Left ventricle myocardium inferior (tissue), 1 donor: Measurements from ENCODE around the gene ATG4C. TPM values are rescaled to one million over a fixed set of nuclear protein-coding genes. Genes with fewer than 3 reads are reported as not detected.
"Not testable (repeated sequence)": the region's sequence is repeated elsewhere in the genome, so short reads cannot be mapped to it uniquely, and the experiment has no call there.

Source experiments
- DNase-seq: peaks from one replicate; pipeline ENCODE4 v3.0.0-alpha.2; 2020
- H3K27ac ChIP-seq: fragments of 200-600 bp; replicated peaks from 2 replicates; pipeline ENCODE4 v1.8.0; 2021
- H3K27me3 ChIP-seq: fragments of 200-600 bp; 2 replicates; pipeline ENCODE4 v1.8.0; 2021; ENCODE audit warnings: low read depth
- H3K36me3 ChIP-seq: fragments of 200-600 bp; 2 replicates; pipeline ENCODE4 v1.8.0; 2021
- H3K4me1 ChIP-seq: fragments of 200-600 bp; 2 replicates; pipeline ENCODE4 v1.8.0; 2021
- H3K4me3 ChIP-seq: fragments of 200-600 bp; 2 replicates; pipeline ENCODE4 v1.8.0; 2021; ENCODE audit warnings: mild to moderate bottlenecking, moderate library complexity
- H3K9me3 ChIP-seq: fragments of 200-600 bp; replicated peaks from 2 replicates; pipeline ENCODE4 v1.8.0; 2021
- intact Hi-C: fragments of 100-400 bp; cut with micrococcal nuclease; formaldehyde crosslinking; loops from one replicate; pipeline ENCODE4 v1.11.0; 2022
- total RNA-seq: library from RNA; stranded (reverse); fragmentation: NEBNext Ultra II Directional; extraction: Animal tissue kit (Norgen Biotek cat#: 25700); gene quantifications from one replicate; pipeline ENCODE4 v1.2.1, GENCODE V29; 2021
- TF ChIP-seq, protein P1 (sequence below): fragments of 200-600 bp; IDR thresholded peaks from 2 replicates; pipeline ENCODE4 v1.8.0; 2021; ENCODE audit warnings: antibody characterized with exemption, mild to moderate bottlenecking, borderline replicate concordance
- donor health status: DM: no; HTN: yes; CAD: no; lungs with severe emphysema.

ATG4C gene
- total RNA-seq, 1 donor from 2014 or later: 10.9 TPM

DNA sequence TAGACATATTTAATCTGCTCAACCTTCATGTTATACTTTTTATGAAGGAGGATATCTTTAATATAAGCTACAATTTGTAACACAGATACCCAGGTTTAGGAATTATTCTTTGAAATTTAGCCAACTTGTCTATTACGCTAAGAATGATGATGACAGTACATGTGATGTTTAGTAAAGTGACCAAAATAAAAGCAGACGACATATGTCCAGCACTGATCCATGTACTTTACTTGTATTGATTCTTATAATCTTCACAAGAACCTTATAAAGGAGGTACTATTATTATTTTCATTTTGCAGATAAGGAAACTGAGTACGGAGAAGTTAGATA is 37.2 kb upstream of the ATG4C start:
- no peak overlapping the region for H3K27ac ChIP-seq
- TF ChIP-seq, protein P1, sequence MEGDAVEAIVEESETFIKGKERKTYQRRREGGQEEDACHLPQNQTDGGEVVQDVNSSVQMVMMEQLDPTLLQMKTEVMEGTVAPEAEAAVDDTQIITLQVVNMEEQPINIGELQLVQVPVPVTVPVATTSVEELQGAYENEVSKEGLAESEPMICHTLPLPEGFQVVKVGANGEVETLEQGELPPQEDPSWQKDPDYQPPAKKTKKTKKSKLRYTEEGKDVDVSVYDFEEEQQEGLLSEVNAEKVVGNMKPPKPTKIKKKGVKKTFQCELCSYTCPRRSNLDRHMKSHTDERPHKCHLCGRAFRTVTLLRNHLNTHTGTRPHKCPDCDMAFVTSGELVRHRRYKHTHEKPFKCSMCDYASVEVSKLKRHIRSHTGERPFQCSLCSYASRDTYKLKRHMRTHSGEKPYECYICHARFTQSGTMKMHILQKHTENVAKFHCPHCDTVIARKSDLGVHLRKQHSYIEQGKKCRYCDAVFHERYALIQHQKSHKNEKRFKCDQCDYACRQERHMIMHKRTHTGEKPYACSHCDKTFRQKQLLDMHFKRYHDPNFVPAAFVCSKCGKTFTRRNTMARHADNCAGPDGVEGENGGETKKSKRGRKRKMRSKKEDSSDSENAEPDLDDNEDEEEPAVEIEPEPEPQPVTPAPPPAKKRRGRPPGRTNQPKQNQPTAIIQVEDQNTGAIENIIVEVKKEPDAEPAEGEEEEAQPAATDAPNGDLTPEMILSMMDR: no peak
- peaks cover 7% of the 10 kb centered on the region for H3K9me3 ChIP-seq
- H3K4me1 ChIP-seq: peaks cover 18% of the 10 kb centered on the region
- intact Hi-C loops: loop anchor here (2.0 kb wide), 1 partner anchor 238 kb away; no protein-coding TSS in a partner anchor
- no peaks in the 10 kb centered on the region for H3K36me3 ChIP-seq
- no peaks in the 10 kb centered on the region for H3K27me3 ChIP-seq
- no peak overlapping the region for H3K4me3 ChIP-seq
- no peak for DNase-seq

DNA sequence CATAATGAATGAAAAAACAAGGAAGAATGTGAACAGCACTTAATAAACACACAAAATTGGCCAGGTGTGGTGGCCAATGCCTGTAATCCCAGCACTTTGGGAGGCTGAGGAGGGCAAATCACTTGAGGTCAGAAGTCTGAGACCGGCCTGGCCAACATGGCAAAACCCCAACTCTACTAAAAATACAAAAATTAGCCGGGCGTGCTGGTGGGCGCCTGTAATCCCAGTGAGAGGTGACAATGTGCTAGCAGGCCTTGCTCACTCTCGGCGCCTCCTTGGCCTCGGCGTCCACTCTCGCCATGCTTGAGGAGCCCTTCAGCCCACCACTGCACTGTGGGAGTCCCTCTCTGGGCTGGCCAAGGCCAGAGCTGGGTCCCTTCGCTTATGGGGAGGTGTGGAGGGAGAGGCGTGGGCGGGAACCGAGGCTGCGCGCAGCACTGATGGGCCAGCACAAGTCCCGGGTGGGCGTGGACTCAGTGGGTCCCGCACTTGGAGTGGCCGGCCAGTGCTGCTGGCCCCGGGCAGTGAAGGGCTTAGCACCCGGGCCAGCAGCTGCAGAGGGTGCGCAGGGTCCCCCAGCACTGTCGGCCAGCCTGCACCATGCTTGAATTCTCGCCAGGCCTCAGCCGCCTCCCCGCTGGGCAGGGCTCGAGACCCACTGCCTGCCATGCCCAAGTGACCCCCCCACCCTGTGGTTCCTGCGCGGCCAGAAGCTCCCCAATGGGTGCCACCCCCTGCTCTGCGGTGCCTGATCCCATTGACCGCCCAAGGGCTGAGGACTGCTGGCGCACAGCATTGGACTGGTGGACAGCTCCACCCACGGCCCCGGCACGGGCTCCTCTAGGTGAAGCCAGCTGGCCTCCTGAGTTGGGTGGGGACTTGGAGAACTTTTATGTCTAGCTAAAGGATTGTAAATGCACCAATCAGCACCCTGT is 30.6 kb upstream of the ATG4C start:
- TF ChIP-seq, protein P1: no peak
- Histone ChIP-seq H3K4me1 (peaks cover 9% of the 10 kb centered on the region), H3K9me3 (peaks cover 7% of the 10 kb centered on the region), H3K4me3 (no peak overlapping the region), H3K36me3 (no peaks in the 10 kb centered on the region), H3K27ac (no peak overlapping the region), H3K27me3 (no peaks in the 10 kb centered on the region)
- no peak for DNase-seq
- intact Hi-C loops: no loop called here

- H3K27me3 ChIP-seq, H3K9me3 ChIP-seq, H3K4me1 ChIP-seq, H3K4me3 ChIP-seq, H3K36me3 ChIP-seq, DNase-seq, H3K27ac ChIP-seq, intact Hi-C loops: not testable (repeated sequence)
Observed at GRCh38 chr1:62754938-62755337, 29.0 kb upstream of the ATG4C start.

- intact Hi-C loops, DNase-seq, H3K27ac ChIP-seq, H3K4me1 ChIP-seq, H3K9me3 ChIP-seq, H3K36me3 ChIP-seq, H3K27me3 ChIP-seq, H3K4me3 ChIP-seq: not testable (repeated sequence)
Observed at GRCh38 chr1:62756255-62756884, 27.6 kb upstream of the ATG4C start.

DNA sequence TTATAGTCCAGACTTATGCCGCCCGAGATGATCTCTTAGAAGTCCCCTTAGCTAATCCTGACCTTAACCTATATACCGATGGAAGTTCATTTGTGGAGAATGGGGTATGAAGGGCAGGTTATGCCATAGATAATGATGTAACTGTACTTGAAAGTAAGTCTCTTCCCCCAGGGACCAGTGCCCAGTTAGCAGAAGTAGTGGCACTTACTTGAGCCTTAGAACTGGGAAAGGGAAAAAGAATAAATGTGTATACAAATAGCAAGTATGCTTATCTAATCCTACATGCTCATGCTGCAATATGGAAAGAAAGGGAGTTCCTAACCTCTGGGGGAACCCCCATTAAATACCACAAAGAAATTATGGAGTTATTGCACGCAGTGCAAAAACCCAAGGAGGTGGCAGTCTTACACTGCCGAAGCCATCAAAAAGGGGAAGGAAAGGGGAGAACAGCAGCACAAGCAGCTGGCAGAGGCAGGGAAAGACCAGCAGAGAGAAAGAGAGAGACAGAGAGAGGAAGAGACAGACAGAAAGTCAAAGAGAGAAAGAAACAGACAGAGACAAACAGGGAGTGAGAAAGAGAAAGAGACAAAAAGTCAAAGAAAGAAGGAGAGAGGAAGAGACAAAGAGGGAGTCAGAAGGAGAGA is 24.6 kb upstream of the ATG4C start:
- H3K4me1 ChIP-seq, H3K27me3 ChIP-seq, H3K9me3 ChIP-seq, H3K27ac ChIP-seq, intact Hi-C loops, H3K36me3 ChIP-seq, H3K4me3 ChIP-seq, DNase-seq: not testable (repeated sequence)

DNA sequence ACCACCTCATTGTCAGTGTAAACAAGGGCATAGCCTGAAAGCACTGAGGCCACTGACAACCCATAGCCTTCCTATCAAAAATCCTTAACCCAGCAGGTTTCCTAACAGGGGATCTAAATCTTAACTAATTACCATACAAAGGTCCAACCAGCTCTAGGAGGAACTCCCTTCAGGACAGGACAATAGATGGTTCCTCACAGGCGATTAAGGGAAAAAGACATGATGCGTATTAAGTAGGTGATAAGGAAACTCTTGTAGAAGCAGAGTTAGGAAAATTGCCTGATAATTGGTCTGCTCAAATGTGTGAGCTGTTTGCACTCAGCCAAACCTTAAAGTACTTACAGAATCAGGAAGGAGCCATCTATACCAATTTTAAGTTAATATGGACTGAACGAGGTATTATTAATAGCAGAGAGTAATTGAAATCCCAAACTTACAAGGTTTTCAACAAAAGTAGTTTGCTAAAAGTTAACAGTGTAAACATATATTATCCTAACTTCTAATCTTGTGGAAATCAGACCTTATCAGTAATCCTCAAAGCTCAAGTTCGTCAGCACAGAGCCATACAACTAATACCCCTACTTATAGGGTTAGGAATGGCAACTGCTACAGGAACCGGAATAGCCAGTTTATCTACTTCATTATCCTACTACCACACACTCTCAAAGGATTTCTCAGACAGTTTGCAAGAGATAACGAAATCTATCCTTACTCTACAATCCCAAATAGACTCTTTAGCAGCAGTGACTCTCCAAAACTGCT is 23.7 kb upstream of the ATG4C start:
- intact Hi-C loops, H3K4me1 ChIP-seq, H3K27ac ChIP-seq, DNase-seq, H3K36me3 ChIP-seq, H3K4me3 ChIP-seq, H3K9me3 ChIP-seq, H3K27me3 ChIP-seq: not testable (repeated sequence)

- H3K4me1 ChIP-seq, intact Hi-C loops, H3K36me3 ChIP-seq, H3K27ac ChIP-seq, H3K27me3 ChIP-seq, H3K9me3 ChIP-seq, DNase-seq, H3K4me3 ChIP-seq: not testable (repeated sequence)
Observed at GRCh38 chr1:62761223-62761870, 22.6 kb upstream of the ATG4C start.

DNA sequence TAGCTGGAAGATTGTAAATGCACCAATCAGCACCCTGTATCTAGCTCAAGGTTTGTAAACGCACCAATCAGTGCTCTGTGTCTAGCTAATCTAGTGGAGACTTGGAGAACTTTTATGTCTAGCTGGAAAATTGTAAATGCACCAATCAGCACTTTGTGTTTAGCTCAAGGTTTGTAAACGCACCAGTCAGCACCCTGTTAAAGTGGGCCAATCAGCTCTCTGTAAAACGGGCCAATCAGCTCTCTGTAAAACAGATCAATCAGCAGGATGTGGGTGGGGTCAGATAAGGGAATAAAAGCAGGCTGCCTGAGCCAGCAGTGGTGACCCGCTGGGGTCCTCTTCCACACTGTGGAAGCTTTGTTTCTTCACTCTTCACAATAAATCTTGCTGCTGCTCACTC is 21.9 kb upstream of the ATG4C start:
- DNase-seq, H3K27me3 ChIP-seq, H3K27ac ChIP-seq, H3K36me3 ChIP-seq, intact Hi-C loops, H3K9me3 ChIP-seq, H3K4me3 ChIP-seq, H3K4me1 ChIP-seq: not testable (repeated sequence)
